DMS79 treated with DMSO at 0.1 percent for 48 hours (cell line): ENCODE measurements around the gene ZNF148.

Source experiments
- DNase-seq: peaks from one replicate; lab custom pipeline; 2025; lab: John Stamatoyannopoulos, UW

Gene ZNF148

DNA sequence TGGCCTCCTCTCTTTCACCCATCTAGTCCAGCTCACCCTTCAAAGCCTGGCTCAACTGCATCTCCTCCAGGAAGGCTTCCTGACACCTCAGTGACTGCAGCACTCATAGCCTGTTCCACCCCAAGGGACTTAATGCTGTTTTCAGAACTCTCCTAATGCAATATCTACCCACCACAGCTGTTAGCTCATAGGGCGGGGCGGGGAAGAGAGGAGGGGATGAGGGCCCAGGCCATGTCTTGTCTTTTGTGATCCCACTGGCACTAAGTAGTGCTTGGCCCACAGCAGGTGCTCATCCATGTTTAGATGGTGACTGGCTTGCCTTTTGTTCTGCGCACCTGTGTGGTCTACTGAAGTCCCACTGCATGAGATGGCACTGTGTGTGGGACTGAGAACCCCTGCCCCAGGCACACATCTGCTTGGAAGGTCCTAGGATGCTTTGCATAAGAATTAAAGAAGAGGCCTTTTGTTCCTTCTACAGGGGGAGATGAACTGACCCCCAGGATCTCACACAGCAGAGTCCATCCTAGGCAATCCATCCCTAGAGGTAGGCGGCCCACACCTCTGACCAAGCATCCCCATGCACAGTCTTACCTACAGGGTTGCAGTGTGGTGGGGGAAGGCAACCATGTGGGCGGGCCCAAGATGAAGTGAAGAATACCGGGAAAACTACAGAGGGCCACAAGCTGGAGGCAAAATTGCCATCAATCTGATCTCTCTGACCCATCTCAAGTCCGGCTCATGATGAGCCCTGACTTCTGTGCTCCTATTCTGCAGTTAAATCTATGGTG lies 185.6 kb downstream of the ZNF148 start:
- no peak for DNase-seq

DNA sequence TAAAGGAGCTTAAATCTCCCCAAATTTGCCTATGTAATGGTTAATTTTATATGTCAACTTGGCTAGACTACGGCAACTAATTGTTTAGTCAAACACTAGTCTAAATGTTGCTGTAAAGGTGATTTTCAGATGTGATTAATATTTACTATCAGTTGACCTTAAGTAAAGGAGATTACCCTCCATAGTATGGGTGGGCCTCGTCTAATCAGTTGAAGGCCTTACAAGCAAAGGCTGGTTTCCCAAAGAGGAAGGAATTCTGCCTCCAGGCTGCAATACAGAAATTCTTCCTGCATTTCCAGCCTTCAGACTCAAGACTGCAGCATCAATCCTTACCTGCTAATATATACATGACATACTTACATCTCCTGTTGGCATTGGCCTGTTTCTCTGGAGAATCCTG lies 186.2 kb downstream of the ZNF148 start:
- DNase-seq = no peak

DNA sequence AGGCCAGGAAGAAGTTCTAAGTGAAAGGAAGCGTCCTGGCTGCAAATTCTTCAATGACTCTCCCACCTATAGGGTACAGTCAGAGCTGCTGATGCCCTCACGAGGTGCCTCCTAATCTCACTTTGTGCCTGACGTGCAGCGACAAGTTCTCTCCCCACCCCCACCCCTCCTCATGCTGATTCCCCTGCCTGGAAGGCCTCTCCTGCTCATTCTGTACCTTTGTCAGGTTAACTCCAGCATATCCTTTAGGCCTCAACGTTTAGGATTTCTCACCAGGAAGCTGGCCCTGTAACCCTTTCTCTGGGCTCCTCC lies 187.6 kb downstream of the ZNF148 start:
- no peak for DNase-seq

DNA sequence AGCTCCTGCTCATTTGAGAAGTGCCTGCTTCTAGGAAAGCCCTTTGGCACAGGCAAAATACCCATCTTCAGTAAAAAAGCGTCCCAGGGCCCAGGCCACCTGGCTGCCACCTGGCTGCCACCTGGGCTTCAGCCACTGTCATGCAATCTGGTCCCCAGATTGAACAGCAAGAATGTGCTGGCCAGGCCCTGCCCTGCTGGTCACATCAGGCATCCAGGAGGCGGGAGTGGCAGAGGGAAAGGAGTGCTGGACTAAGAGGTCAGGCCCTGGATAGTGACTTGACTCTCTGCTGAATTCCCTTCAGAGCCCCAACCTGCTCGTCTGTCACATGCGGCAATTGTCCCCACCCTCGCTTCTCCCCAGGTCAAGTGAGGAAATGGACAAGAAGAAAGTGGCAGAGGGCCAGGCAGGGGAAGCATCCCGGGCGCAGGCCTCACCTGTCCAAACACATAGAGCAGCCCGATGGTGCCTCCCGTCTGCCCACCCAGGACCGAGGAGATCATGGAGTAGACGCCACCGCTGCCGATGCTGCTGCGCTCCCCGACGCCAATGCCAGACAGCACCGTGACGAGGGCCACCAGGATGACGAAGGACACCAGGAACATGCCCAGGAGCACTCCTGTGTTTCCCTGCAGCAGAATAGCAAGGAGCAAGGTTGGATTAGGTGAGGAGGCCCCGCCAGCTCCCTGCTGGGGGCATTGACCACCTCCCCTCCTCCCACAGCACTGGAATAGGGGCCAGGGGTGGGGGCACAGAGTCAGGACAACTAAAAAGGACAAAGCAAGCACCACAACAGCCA lies 188.1 kb downstream of the ZNF148 start:
- DNase-seq = no peak

DNA sequence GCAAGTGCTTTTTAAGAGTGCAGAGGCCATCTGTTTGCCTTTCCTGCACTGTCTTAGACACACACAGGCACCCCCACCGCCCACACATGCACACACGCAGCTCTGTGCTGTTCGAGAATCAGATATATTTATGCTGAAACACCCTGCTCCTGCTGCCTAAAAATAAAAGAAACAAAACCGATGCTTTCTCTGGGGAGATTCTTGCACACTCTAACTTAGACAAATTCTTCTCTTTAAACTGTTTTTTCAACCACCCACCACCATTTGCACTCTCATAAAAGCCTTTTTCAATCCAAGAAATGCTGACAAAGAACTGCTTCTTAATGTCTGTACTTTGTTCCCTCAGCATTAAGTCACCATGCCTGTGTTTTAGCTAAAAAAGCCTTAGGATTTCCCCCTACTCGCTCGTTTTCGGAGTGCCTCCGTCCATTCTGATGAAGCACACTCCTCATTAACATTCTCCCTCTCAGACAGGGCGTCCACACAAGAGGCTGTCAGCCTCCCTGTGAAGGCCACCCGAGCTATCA lies 188.8 kb downstream of the ZNF148 start:
- no peak for DNase-seq

DNA sequence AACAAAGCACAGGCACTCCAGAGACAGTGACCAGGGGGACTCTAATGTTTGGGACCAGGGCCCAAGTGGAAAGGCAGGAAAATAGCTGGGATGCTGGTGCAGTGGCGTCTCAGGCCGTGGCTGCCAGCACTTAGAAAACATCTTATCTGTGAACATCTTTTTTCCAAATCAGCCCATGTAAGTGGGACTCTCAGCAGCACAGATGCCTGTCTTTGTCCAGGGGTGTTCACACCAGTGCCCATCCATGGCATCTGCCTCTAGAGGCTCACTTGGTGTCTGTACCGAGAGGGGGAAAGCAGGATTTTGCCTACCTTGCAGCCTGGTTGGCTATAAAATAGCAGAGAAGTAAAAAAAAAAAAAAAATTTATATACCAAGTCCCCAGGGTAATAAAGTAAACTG lies 189.3 kb downstream of the ZNF148 start:
- DNase-seq = no peak

DNA sequence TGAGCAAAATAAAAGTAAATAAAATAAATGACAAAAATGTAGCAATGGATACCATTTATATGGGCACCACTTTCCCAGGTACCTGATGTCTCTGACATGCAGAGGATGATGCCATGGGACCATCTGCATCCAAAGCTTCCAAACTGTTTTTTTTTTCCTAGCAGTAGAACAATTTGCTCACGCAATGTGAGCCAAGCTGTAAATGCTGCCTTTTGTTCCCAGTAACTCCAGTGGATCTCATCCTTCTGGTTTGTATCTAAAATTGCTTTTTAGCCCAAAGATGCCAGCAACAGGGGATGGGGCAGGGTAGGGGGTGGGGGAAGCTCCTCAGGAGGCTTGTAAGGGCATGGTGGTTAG lies 195.3 kb downstream of the ZNF148 start:
- no peak for DNase-seq

DNA sequence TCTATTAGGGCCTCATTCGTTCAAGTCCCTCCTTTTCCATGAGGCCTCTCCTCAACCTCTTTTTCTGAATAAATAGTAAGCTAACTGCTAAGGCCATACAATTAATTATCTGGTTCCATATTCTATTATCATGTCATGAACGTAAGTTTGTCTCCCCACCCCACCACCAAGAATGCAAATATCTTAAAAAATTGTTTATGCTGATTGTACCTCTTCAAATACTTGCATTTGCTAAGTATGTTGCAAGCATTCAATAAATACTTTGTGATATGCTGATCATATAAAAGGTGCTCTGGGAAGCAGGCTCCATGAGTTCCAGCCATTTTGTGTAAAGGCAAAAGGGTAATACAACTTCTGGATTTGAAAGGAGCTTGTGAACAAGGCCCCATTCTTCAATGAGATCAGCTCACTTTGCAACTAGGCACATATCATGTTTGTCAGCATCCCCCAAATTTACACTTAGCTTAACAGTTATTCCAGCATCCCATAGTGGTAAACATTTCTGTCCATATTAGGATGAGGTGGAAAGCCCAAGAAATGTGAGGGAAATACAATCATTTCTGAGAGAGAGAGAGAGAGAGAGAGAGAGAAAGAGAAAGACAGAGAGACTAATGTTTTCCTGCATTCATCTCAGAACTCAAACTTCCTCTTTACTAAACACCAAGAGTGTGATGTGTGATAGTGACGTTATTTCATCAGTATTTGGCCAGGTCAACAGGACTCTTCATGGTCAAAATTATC lies 195.8 kb downstream of the ZNF148 start:
- DNase-seq = no peak

DNA sequence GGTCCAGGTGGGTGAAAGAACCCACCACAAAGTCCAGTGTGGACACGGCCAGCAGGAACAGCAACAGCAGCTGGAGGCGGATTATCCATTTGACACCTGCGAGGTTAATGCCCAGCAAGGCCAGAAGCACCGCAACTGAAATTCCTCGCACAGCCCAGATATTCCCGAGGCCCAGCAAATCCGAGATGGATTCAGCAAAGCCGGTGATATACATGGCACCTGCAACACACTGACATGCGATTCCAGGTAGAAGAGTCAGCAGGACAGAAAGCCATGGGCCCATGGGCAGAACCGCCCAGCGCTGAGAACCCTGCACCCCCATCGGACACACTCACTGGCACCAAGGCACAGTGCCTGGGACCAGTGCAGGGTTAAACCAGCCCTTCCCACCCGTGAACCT lies 197.4 kb downstream of the ZNF148 start:
- no peak for DNase-seq
